Endodermal cell (in vitro differentiated cells): Measurements from ENCODE around the gene CHPF. TPM values are rescaled to one million over a fixed set of nuclear protein-coding genes. Genes with fewer than 3 reads are reported as not detected.

Experiments used
- DNase-seq: peaks from one replicate; pipeline ENCODE4 v3.0.0-alpha.2; 2017
- H3K27ac ChIP-seq: 2 replicates; pipeline ENCODE4 v1.5.1; 2013; ENCODE audit warnings: mild to moderate bottlenecking, low read depth, low read length, moderate library complexity
- H3K27me3 ChIP-seq: 2 replicates; pipeline ENCODE4 v1.6.1; 2013; ENCODE audit warnings: mild to moderate bottlenecking, low read length, moderate library complexity; ENCODE audit not compliant: insufficient read depth, control insufficient read depth, poor library complexity, severe bottlenecking
- H3K36me3 ChIP-seq: 2 replicates; pipeline ENCODE4 v1.7.0; 2013; ENCODE audit warnings: mild to moderate bottlenecking, low read length, moderate library complexity; ENCODE audit not compliant: control insufficient read depth, insufficient read depth
- H3K4me1 ChIP-seq: one replicate; pipeline ENCODE4 v1.7.0; 2013; ENCODE audit warnings: low read length; ENCODE audit not compliant: control insufficient read depth, insufficient read depth
- H3K4me3 ChIP-seq: 2 replicates; pipeline ENCODE4 v1.5.1; 2013; ENCODE audit warnings: mild to moderate bottlenecking, low read length, moderate library complexity
- H3K9ac ChIP-seq: 2 replicates; pipeline ENCODE4 v1.6.1; 2013; ENCODE audit warnings: mild to moderate bottlenecking, low read length, moderate library complexity; ENCODE audit not compliant: poor library complexity, severe bottlenecking; ENCODE audit errors: extremely low read depth
- H3K9me3 ChIP-seq: 2 replicates; pipeline ENCODE4 v1.6.1; 2013; ENCODE audit warnings: mild to moderate bottlenecking, low read length, moderate library complexity; ENCODE audit not compliant: control insufficient read depth
- H3K27ac Mint-ChIP-seq: 2 replicates; pipeline ENCODE4 v1.8.0; 2020; ENCODE audit warnings: mixed read lengths
- H3K27me3 Mint-ChIP-seq: 2 replicates; pipeline ENCODE4 v1.8.0; 2021; ENCODE audit warnings: mild to moderate bottlenecking, mixed read lengths; ENCODE audit not compliant: insufficient read depth
- H3K36me3 Mint-ChIP-seq: 2 replicates; pipeline ENCODE4 v1.8.0; 2020; ENCODE audit warnings: low read depth, mixed read lengths
- H3K4me1 Mint-ChIP-seq: 2 replicates; pipeline ENCODE4 v1.8.0; 2020; ENCODE audit warnings: mixed read lengths
- H3K4me3 Mint-ChIP-seq: 2 replicates; pipeline ENCODE4 v1.8.0; 2020; ENCODE audit warnings: mild to moderate bottlenecking, moderate library complexity, mixed read lengths
- H3K9me3 Mint-ChIP-seq: 2 replicates; pipeline ENCODE4 v1.8.0; 2020; ENCODE audit warnings: mild to moderate bottlenecking, mixed read lengths
- CTCF ChIP-seq: fragments of 200-600 bp; sonication (generic); conservative IDR thresholded peaks from 2 replicates; pipeline ENCODE4 v1.5.0; 2021; ENCODE audit warnings: antibody characterized with exemption, mild to moderate bottlenecking
- WGBS, 2 experiments: methylation state at CpG; one replicate each; pipeline versions ENCODE4 v1.1.5 to v1.1.7; 2013; ENCODE audit warnings: missing lambda C conversion rate in 2 of 2, mixed read lengths in 1 of 2; ENCODE audit not compliant: insufficient coverage in 1 of 2, insufficient read length in 1 of 2; 5-methylcytosine and 5-hydroxymethylcytosine counted together
- total RNA-seq, 2 donors: library from RNA; stranded (reverse); fragmentation: NEBNext Ultra II Directional in 1 of 2; extraction: Animal tissue kit (Norgen Biotek cat#: 25700) in 1 of 2; gene quantifications; 2 replicates in 1 of 2; 3 replicates in 1 of 2; pipeline ENCODE4 v1.2.1, GENCODE V29; 2021

The CHPF gene
- total RNA-seq, 2 donors from 2014 or later: 51.2 to 54.0 TPM

- WGBS, 2 experiments: 91 to 92% methylated on average over 18 to 22 of the region's 22 CpGs
- TF ChIP-seq CTCF: no peak
- H3K9me3 ChIP-seq: no peaks in the 10 kb centered on the region
- Mint-ChIP-seq H3K27ac (no peak overlapping the region), H3K36me3 (peaks cover 2% of the 10 kb centered on the region), H3K9me3 (no peaks in the 10 kb centered on the region), H3K4me3 (no peak overlapping the region), H3K27me3 (peaks cover 11% of the 10 kb centered on the region), H3K4me1 (peaks cover 26% of the 10 kb centered on the region)
- peaks cover 4% of the 10 kb centered on the region for H3K36me3 ChIP-seq
- no peaks in the 10 kb centered on the region for H3K27me3 ChIP-seq
- no peaks in the 10 kb centered on the region for H3K4me1 ChIP-seq
- H3K9ac ChIP-seq: no peak overlapping the region
- no peak overlapping the region for H3K27ac ChIP-seq
- DNase-seq: no peak
- no peak overlapping the region for H3K4me3 ChIP-seq
Measured at GRCh38 chr2:219574484-219575311, 31.1 kb upstream of the CHPF start.

GRCh38 chr2:219573166-219573565 is 29.6 kb upstream of the CHPF start:
- Histone ChIP-seq H3K36me3 (peaks cover 13% of the 10 kb centered on the region), H3K4me3 (no peak overlapping the region), H3K27me3 (no peaks in the 10 kb centered on the region), H3K9me3 (no peaks in the 10 kb centered on the region), H3K4me1 (no peaks in the 10 kb centered on the region), H3K9ac (no peak overlapping the region), H3K27ac (no peak overlapping the region)
- Mint-ChIP-seq H3K4me3 (no peak overlapping the region), H3K4me1 (peaks cover 29% of the 10 kb centered on the region), H3K27me3 (peaks cover 10% of the 10 kb centered on the region), H3K36me3 (peaks cover 14% of the 10 kb centered on the region), H3K9me3 (no peaks in the 10 kb centered on the region), H3K27ac (no peak overlapping the region)
- 79 to 100% methylated on average over 4 to 5 of the region's 5 CpGs for WGBS, 2 experiments
- no peak for DNase-seq
- TF ChIP-seq CTCF: no peak

GRCh38 chr2:219572237-219573001 is 28.8 kb upstream of the CHPF start, which contains the start of gene INHA:
Gene INHA, plus strand, starts transcription at chr2:219572310. Its CDS starts 65 bp downstream, at chr2:219572375.
- TF ChIP-seq CTCF: no peak
- Mint-ChIP-seq H3K36me3 (peaks cover 22% of the 10 kb centered on the region), H3K4me1 (peaks cover 29% of the 10 kb centered on the region), H3K27ac (peak within 1 kb of the TSS; percentile 71), H3K4me3 (peak within 1 kb of the TSS; percentile 63), H3K27me3 (peaks cover 10% of the 10 kb centered on the region), H3K9me3 (no peaks in the 10 kb centered on the region)
- peak; percentile 70 for DNase-seq
- Histone ChIP-seq H3K9ac (peak within 1 kb of the TSS; percentile 44), H3K36me3 (peaks cover 13% of the 10 kb centered on the region), H3K27ac (peak within 1 kb of the TSS; percentile 34), H3K9me3 (no peaks in the 10 kb centered on the region), H3K27me3 (no peaks in the 10 kb centered on the region), H3K4me1 (no peaks in the 10 kb centered on the region), H3K4me3 (peak within 1 kb of the TSS; percentile 76)
- WGBS, 2 experiments: 87 to 100% methylated on average over 3 to 13 of the region's 13 CpGs
